Erythroblast (primary cell): ENCODE data around the gene SPANXA1.

ENCODE experiments used
- GATA1 ChIP-seq: IDR thresholded peaks from 2 replicates; pipeline ENCODE4 v1.6.1; 2011; ENCODE audit warnings: low read depth, mild to moderate bottlenecking, control low read depth, low read length, moderate library complexity
- POLR2A ChIP-seq: IDR thresholded peaks from 2 replicates; pipeline ENCODE4 v1.6.1; 2011; ENCODE audit warnings: mild to moderate bottlenecking, low read length

DNA sequence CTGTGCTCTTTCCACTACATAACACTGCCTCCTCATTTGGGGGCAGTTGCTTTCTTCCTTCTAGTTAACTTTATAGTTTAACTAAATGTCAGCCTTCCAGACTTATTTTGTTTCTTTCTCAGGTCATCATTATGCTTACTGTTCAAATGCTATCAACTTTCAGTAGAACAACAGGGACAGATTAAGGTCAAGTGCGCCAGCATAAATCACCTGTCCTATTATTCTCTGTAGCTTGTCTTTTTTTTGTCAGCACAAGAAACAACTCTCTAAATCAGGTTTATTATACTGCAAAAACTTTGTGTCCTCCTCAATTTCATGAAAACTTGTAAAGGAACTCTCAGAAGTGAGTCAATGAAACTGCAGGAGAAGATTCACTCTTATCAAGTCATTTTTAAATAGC lies 24.6 kb upstream of the SPANXA1 start:
- TF ChIP-seq POLR2A = no peak
- no peak for TF ChIP-seq GATA1
